HEK293 (cell line): ENCODE results near the gene MUC5B.

Experiments
- CTCF ChIA-PET: fragments of 350-600 bp; formaldehyde crosslinking; extraction: SDS; loops from one replicate; lab custom pipeline; 2021; ENCODE audit warnings: antibody characterized with exemption; lab: Yijun Ruan, JAX
- POLR2A ChIA-PET: fragments of 300-600 bp; formaldehyde crosslinking; extraction: SDS; loops from one replicate; lab custom pipeline; 2020; ENCODE audit warnings: antibody characterized with exemption, inconsistent platforms; lab: Yijun Ruan, JAX
- H3K27ac ChIP-seq: fragments of 200-500 bp; sonication (Bioruptor generic); 2 replicates; pipeline ENCODE4 v1.5.1; 2014; ENCODE audit warnings: low read depth, low read length, control low read depth, inconsistent platforms; ENCODE audit errors: extremely low read depth
- H3K36me3 ChIP-seq, 2 experiments: fragments of 200-500 bp in 1 of 2; sonication (Bioruptor generic) in 1 of 2; 1 replicate in 1 of 2; 2 replicates in 1 of 2; pipeline ENCODE4 v1.5.1; 2014 to 2017; ENCODE audit warnings: inconsistent platforms in 2 of 2, low read length in 2 of 2; ENCODE audit not compliant: control insufficient read depth in 2 of 2, insufficient read depth in 1 of 2
- H3K4me1 ChIP-seq: fragments of 200-500 bp; sonication (Bioruptor generic); 2 replicates; pipeline ENCODE4 v1.5.1; 2014; ENCODE audit warnings: mild to moderate bottlenecking, low read length, inconsistent platforms; ENCODE audit not compliant: control insufficient read depth, insufficient read depth
- H3K4me3 ChIP-seq: 2 replicates; pipeline ENCODE4 v1.5.1; 2011; ENCODE audit warnings: low read depth, mild to moderate bottlenecking, control low read depth, low read length, moderate library complexity
- H3K9me3 ChIP-seq: fragments of 200-500 bp; sonication (Bioruptor generic); 2 replicates; pipeline ENCODE4 v1.5.1; 2014; ENCODE audit warnings: low read depth, low read length, inconsistent platforms; ENCODE audit not compliant: control insufficient read depth, insufficient read depth
- GLI2 ChIP-seq: fragments of 450-650 bp; formaldehyde crosslinking; IDR thresholded peaks from 2 replicates; pipeline ENCODE4; 2017; ENCODE audit warnings: missing biosample characterization, missing genetic modification characterization, low read depth, borderline replicate concordance
- GLI4 ChIP-seq: fragments of 450-650 bp; formaldehyde crosslinking; IDR thresholded peaks from 2 replicates; pipeline ENCODE4 v1.5.1; 2016; ENCODE audit warnings: missing biosample characterization, missing genetic modification characterization
- KLF16 ChIP-seq: fragments of 450-650 bp; formaldehyde crosslinking; IDR thresholded peaks from 2 replicates; pipeline ENCODE4 v1.5.1; 2017; ENCODE audit warnings: missing biosample characterization, missing genetic modification characterization
- KLF8 ChIP-seq: fragments of 450-650 bp; formaldehyde crosslinking; IDR thresholded peaks from 2 replicates; pipeline ENCODE4 v1.5.1; 2016; ENCODE audit warnings: missing biosample characterization, missing genetic modification characterization
- PRDM1 ChIP-seq: fragments of 450-650 bp; formaldehyde crosslinking; IDR thresholded peaks from 2 replicates; pipeline ENCODE4; 2016; ENCODE audit warnings: missing biosample characterization, missing genetic modification characterization
- ZNF16 ChIP-seq: fragments of 450-650 bp; formaldehyde crosslinking; IDR thresholded peaks from 2 replicates; pipeline ENCODE4 v1.5.1; 2016; ENCODE audit warnings: low read depth, missing biosample characterization, missing genetic modification characterization
- ZNF214 ChIP-seq: fragments of 450-650 bp; formaldehyde crosslinking; IDR thresholded peaks from 2 replicates; pipeline ENCODE4 v1.5.1; 2017; ENCODE audit warnings: missing biosample characterization, mild to moderate bottlenecking, missing genetic modification characterization, borderline replicate concordance
- ZNF274 ChIP-seq, 2 experiments: fragments of 200-500 bp in 1 of 2; fragments of 450-650 bp in 1 of 2; sonication (Bioruptor generic) in 1 of 2; formaldehyde crosslinking in 1 of 2; IDR thresholded peaks; 2 replicates each; pipeline versions ENCODE4 v1.5.1 to v1.6.1; 2014 to 2016; ENCODE audit warnings: borderline replicate concordance in 1 of 2, inconsistent platforms in 1 of 2, low read length in 1 of 2, missing biosample characterization in 1 of 2, missing genetic modification characterization in 1 of 2
- ZNF280D ChIP-seq: fragments of 450-650 bp; formaldehyde crosslinking; IDR thresholded peaks from 2 replicates; pipeline ENCODE4 v1.5.1; 2016; ENCODE audit warnings: missing biosample characterization, missing genetic modification characterization
- ZNF341 ChIP-seq: fragments of 450-650 bp; formaldehyde crosslinking; IDR thresholded peaks from 2 replicates; pipeline ENCODE4; 2016; ENCODE audit warnings: low read depth, missing biosample characterization, missing genetic modification characterization
- ZNF48 ChIP-seq: fragments of 450-650 bp; formaldehyde crosslinking; IDR thresholded peaks from 2 replicates; pipeline ENCODE4 v1.5.1; 2016; ENCODE audit warnings: missing biosample characterization, missing genetic modification characterization
- ZNF501 ChIP-seq: fragments of 450-650 bp; formaldehyde crosslinking; IDR thresholded peaks from 2 replicates; pipeline ENCODE4 v1.5.1; 2016; ENCODE audit warnings: missing biosample characterization, missing genetic modification characterization
- ZNF514 ChIP-seq: fragments of 450-650 bp; formaldehyde crosslinking; IDR thresholded peaks from 2 replicates; pipeline ENCODE4 v1.5.1; 2016; ENCODE audit warnings: missing biosample characterization, missing genetic modification characterization
- ZNF704 ChIP-seq: fragments of 450-650 bp; formaldehyde crosslinking; IDR thresholded peaks from 2 replicates; pipeline ENCODE4 v1.5.1; 2016; ENCODE audit warnings: missing biosample characterization, missing genetic modification characterization
- ZNF777 ChIP-seq: fragments of 450-650 bp; formaldehyde crosslinking; IDR thresholded peaks from 2 replicates; pipeline ENCODE4 v1.5.1; 2017; ENCODE audit warnings: missing biosample characterization, missing genetic modification characterization, borderline replicate concordance
- ZNF791 ChIP-seq: fragments of 450-650 bp; formaldehyde crosslinking; IDR thresholded peaks from 2 replicates; pipeline ENCODE4 v1.5.1; 2016; ENCODE audit warnings: missing biosample characterization, missing genetic modification characterization
- ZSCAN18 ChIP-seq: fragments of 450-650 bp; formaldehyde crosslinking; IDR thresholded peaks from 2 replicates; pipeline ENCODE4 v1.5.1; 2016; ENCODE audit warnings: missing biosample characterization, missing genetic modification characterization
- ZSCAN30 ChIP-seq: fragments of 450-650 bp; IDR thresholded peaks from 2 replicates; pipeline ENCODE4 v1.5.1; 2018; ENCODE audit warnings: missing biosample characterization, mild to moderate bottlenecking, missing genetic modification characterization, moderate library complexity

MUC5B gene

GRCh38 chr11:1225386-1226225 is 2.7 kb downstream of the MUC5B start:
- H3K36me3 ChIP-seq: no peaks in the 10 kb centered on the region
- no peak overlapping the region for H3K4me3 ChIP-seq
- H3K4me1 ChIP-seq: no peaks in the 10 kb centered on the region
- no peaks in the 10 kb centered on the region for H3K9me3 ChIP-seq
- TF ChIP-seq ZSCAN30: no peak
- no peak for TF ChIP-seq ZNF48 (tag by site-specific recombination)
- TF ChIP-seq ZNF280D (tag by site-specific recombination): no peak
- no peak for TF ChIP-seq GLI4 (tag by site-specific recombination)
- H3K27ac ChIP-seq: no peak overlapping the region
- ChIA-PET POLR2A (no interaction called here), CTCF (no interaction called here)

- H3K27ac ChIP-seq: no peak overlapping the region
- H3K36me3 ChIP-seq: no peaks in the 10 kb centered on the region
- H3K4me1 ChIP-seq: no peaks in the 10 kb centered on the region
- ChIA-PET POLR2A (no interaction called here), CTCF (no interaction called here)
- TF ChIP-seq KLF8 (tag by site-specific recombination) (no peak), GLI2 (no peak), ZNF214 (tag by site-specific recombination) (no peak), KLF16 (tag by site-specific recombination) (no peak), ZNF274 (IDR thresholded peaks at IDR 0.05; ENCODE audit: low read length) (no peak), ZNF274 (tag by site-specific recombination; IDR thresholded peaks at IDR 0.05; ENCODE audit: borderline replicate concordance) (no peak), ZNF501 (tag by site-specific recombination) (no peak), ZNF16 (no peak), ZNF777 (tag by site-specific recombination) (no peak)
- H3K4me3 ChIP-seq: no peak overlapping the region
- no peaks in the 10 kb centered on the region for H3K9me3 ChIP-seq
Measured at GRCh38 chr11:1226226-1226985, 3.5 kb downstream of the MUC5B start.

- no peaks in the 10 kb centered on the region for H3K9me3 ChIP-seq
- TF ChIP-seq ZNF514 (tag by site-specific recombination) (no peak), ZSCAN18 (tag by site-specific recombination) (no peak), PRDM1 (no peak), ZNF341 (tag by site-specific recombination) (no peak), ZNF704 (tag by site-specific recombination) (no peak), ZNF791 (no peak)
- H3K36me3 ChIP-seq: no peaks in the 10 kb centered on the region
- CTCF ChIA-PET: no interaction called here
- POLR2A ChIA-PET: no interaction called here
- no peak overlapping the region for H3K4me3 ChIP-seq
- H3K4me1 ChIP-seq: no peaks in the 10 kb centered on the region
- no peak overlapping the region for H3K27ac ChIP-seq
Measured at GRCh38 chr11:1226986-1227550, 4.2 kb downstream of the MUC5B start.
